ENCODE results near the gene TRIM50. TPM values are rescaled to one million over a fixed set of nuclear protein-coding genes. Genes with fewer than 3 reads are reported as not detected.
"Not testable (repeated sequence)": the region's sequence is repeated elsewhere in the genome, so short reads cannot be mapped to it uniquely, and the experiment has no call there.

Gene TRIM50
- total RNA-seq (2022) (not detected in 2 replicates), Bru-seq, nascent RNA (percentile 8 among the genes with signal in this experiment), BruChase-seq, experiment 1, labeled RNA remaining after a 2-hour chase (percentile 5 among the genes with signal in this experiment), BruChase-seq, experiment 2, labeled RNA remaining after a 6-hour chase (percentile 15 among the genes with signal in this experiment)
- long read RNA-seq: 0 reads

GRCh38 chr7:73327922-73328321, at the start of gene TRIM50, which contains the start of gene FKBP6:
TSS of gene TRIM50 (minus strand) at chr7:73328082. CDS start at chr7:73324787, 3,295 bp downstream.
TSS of gene FKBP6 (plus strand) at chr7:73328161. CDS start at chr7:73328429, 268 bp downstream.
- H3K4me1 ChIP-seq; POLR2A ChIA-PET; H3K27me3 ChIP-seq (replicated peaks; ENCODE audit: control insufficient read depth, insufficient read depth, low read length); BruUV-seq (replicated peaks); intact Hi-C loops (cut with micrococcal nuclease; ENCODE audit: unreplicated experiment); H3K9me3 Mint-ChIP-seq (ENCODE audit: unreplicated experiment); H3K27ac Mint-ChIP-seq (ENCODE audit: unreplicated experiment); H3K4me1 Mint-ChIP-seq (ENCODE audit: low read depth, unreplicated experiment); H3K4me3 Mint-ChIP-seq (ENCODE audit: unreplicated experiment); CTCF ChIA-PET; H3K36me3 Mint-ChIP-seq (ENCODE audit: insufficient read depth, unreplicated experiment); H3K27me3 Mint-ChIP-seq (ENCODE audit: insufficient read depth, unreplicated experiment); H3K36me3 ChIP-seq (ENCODE audit: control insufficient read depth, insufficient read depth, low read length); DNase-seq; H3K4me3 ChIP-seq (ENCODE audit: low read depth, low read length); H3K9me3 ChIP-seq: not testable (repeated sequence)

GRCh38 chr7:73376671-73377412, 49.0 kb upstream of the TRIM50 start:
- H3K4me3 ChIP-seq (ENCODE audit: low read depth, low read length): no peak overlapping the region
- Mint-ChIP-seq H3K27me3 (ENCODE audit: insufficient read depth, unreplicated experiment) (peaks cover 4% of the 10 kb centered on the region), H3K4me3 (ENCODE audit: unreplicated experiment) (no peak overlapping the region), H3K4me1 (ENCODE audit: low read depth, unreplicated experiment) (peaks cover 7% of the 10 kb centered on the region), H3K36me3 (ENCODE audit: insufficient read depth, unreplicated experiment) (no peaks in the 10 kb centered on the region), H3K9me3 (ENCODE audit: unreplicated experiment) (peaks cover 7% of the 10 kb centered on the region), H3K27ac (ENCODE audit: unreplicated experiment) (no peak overlapping the region)
- DNase-seq: no peak
- no peaks in the 10 kb centered on the region for H3K36me3 ChIP-seq (ENCODE audit: control insufficient read depth, insufficient read depth, low read length)
- POLR2A ChIA-PET: no interaction called here
- CTCF ChIA-PET: no interaction called here
- BruUV-seq (replicated peaks): no TSS peak
- H3K9me3 ChIP-seq: no peaks in the 10 kb centered on the region
- TF ChIP-seq, protein P1, sequence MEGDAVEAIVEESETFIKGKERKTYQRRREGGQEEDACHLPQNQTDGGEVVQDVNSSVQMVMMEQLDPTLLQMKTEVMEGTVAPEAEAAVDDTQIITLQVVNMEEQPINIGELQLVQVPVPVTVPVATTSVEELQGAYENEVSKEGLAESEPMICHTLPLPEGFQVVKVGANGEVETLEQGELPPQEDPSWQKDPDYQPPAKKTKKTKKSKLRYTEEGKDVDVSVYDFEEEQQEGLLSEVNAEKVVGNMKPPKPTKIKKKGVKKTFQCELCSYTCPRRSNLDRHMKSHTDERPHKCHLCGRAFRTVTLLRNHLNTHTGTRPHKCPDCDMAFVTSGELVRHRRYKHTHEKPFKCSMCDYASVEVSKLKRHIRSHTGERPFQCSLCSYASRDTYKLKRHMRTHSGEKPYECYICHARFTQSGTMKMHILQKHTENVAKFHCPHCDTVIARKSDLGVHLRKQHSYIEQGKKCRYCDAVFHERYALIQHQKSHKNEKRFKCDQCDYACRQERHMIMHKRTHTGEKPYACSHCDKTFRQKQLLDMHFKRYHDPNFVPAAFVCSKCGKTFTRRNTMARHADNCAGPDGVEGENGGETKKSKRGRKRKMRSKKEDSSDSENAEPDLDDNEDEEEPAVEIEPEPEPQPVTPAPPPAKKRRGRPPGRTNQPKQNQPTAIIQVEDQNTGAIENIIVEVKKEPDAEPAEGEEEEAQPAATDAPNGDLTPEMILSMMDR (IDR thresholded peaks at IDR 0.05; ENCODE audit: insufficient read depth in 1 of 2, low read depth in 1 of 2, low read length in 1 of 2, severe bottlenecking in 1 of 2, unreplicated experiment in 1 of 2): no peak
- no peaks in the 10 kb centered on the region; the same call in 1 of the 2 replicates for H3K4me1 ChIP-seq
- H3K27me3 ChIP-seq (replicated peaks; ENCODE audit: control insufficient read depth, insufficient read depth, low read length): no peaks in the 10 kb centered on the region
- intact Hi-C loops (cut with micrococcal nuclease; ENCODE audit: unreplicated experiment): no loop called here

DNA sequence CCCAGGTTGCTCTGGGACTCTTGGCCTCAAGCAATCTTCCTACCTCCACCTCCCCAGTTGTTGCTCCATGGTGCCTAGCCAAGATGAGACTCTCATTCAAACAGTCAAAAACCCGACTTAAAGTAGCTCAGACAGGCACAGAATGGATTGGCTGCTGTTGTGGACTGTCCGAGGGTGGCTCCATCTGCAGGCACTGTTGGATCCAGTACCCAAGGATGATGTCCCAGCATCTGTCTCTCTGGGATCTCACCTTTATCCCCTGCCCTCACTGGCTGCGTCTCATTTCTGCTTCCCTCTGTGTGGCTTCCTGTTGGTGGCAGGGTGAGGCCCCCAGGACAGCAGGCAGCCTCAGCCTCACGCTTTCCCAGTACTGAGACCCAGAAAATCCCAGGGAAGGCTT, 48.4 kb upstream of the TRIM50 start:
- intact Hi-C loops (cut with micrococcal nuclease; ENCODE audit: unreplicated experiment); CTCF ChIA-PET; BruUV-seq (replicated peaks); H3K9me3 ChIP-seq; H3K27ac Mint-ChIP-seq (ENCODE audit: unreplicated experiment); POLR2A ChIA-PET; H3K27me3 ChIP-seq (replicated peaks; ENCODE audit: control insufficient read depth, insufficient read depth, low read length); H3K27me3 Mint-ChIP-seq (ENCODE audit: insufficient read depth, unreplicated experiment); H3K4me1 Mint-ChIP-seq (ENCODE audit: low read depth, unreplicated experiment); H3K36me3 Mint-ChIP-seq (ENCODE audit: insufficient read depth, unreplicated experiment); H3K9me3 Mint-ChIP-seq (ENCODE audit: unreplicated experiment); H3K4me3 Mint-ChIP-seq (ENCODE audit: unreplicated experiment); DNase-seq; H3K4me1 ChIP-seq; H3K36me3 ChIP-seq (ENCODE audit: control insufficient read depth, insufficient read depth, low read length); H3K4me3 ChIP-seq (ENCODE audit: low read depth, low read length): not testable (repeated sequence)

DNA sequence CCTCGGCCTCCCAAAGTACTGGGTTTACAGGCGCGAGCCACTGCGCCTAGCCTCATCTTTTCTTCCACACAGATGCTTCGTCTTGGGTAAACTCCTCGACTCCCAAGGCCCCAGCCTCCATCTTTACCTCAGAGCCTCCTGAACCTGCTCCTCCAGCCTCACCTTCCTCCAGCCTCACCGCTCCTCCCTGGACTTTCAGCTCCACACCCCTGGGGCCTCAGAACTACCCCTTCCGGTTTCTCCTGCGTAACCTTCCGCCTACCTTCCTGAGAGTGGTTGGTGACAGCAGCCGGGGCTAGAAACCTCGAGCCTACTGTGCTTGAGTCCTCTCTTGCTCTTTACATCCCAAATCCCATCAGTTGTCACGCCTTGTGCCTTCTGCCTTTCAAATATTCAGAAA, 45.9 kb upstream of the TRIM50 start:
- ChIA-PET CTCF (no interaction called here), POLR2A (no interaction called here)
- Mint-ChIP-seq H3K27me3 (ENCODE audit: insufficient read depth, unreplicated experiment) (no peaks in the 10 kb centered on the region), H3K36me3 (ENCODE audit: insufficient read depth, unreplicated experiment) (no peaks in the 10 kb centered on the region), H3K4me1 (ENCODE audit: low read depth, unreplicated experiment) (peaks cover 7% of the 10 kb centered on the region), H3K27ac (ENCODE audit: unreplicated experiment) (no peak overlapping the region), H3K4me3 (ENCODE audit: unreplicated experiment) (no peak overlapping the region), H3K9me3 (ENCODE audit: unreplicated experiment) (no peaks in the 10 kb centered on the region)
- H3K4me1 ChIP-seq: no peaks in the 10 kb centered on the region; the same call in 1 of the 2 replicates
- H3K36me3 ChIP-seq (ENCODE audit: control insufficient read depth, insufficient read depth, low read length): no peaks in the 10 kb centered on the region
- intact Hi-C loops (cut with micrococcal nuclease; ENCODE audit: unreplicated experiment): no loop called here
- TF ChIP-seq, protein P1 (IDR thresholded peaks at IDR 0.05; ENCODE audit: insufficient read depth in 1 of 2, low read depth in 1 of 2, low read length in 1 of 2, severe bottlenecking in 1 of 2, unreplicated experiment in 1 of 2): no peak
- H3K9me3 ChIP-seq: no peaks in the 10 kb centered on the region
- DNase-seq: no peak
- H3K27me3 ChIP-seq (replicated peaks; ENCODE audit: control insufficient read depth, insufficient read depth, low read length): no peaks in the 10 kb centered on the region
- no peak overlapping the region for H3K4me3 ChIP-seq (ENCODE audit: low read depth, low read length)
- BruUV-seq (replicated peaks): no TSS peak

All from Caco-2 (cell line).